GM18951 (cell line): ENCODE measurements around the gene EXPH5.

Source experiments
- POLR2A ChIP-seq: IDR thresholded peaks from 4 replicates; pipeline ENCODE4 v1.6.1; 2011; ENCODE audit warnings: mild to moderate bottlenecking; ENCODE audit not compliant: insufficient read length, insufficient read depth; ENCODE audit errors: extremely low read depth
- in situ Hi-C: fragments of 300-500 bp; cut with MboI; formaldehyde crosslinking; loops from one replicate; pipeline ENCODE4 v1.12.0; 2022; ENCODE audit warnings: low sequenced_read_pairs, mixed read lengths, inconsistent platforms; ENCODE audit not compliant: unreplicated experiment

Gene EXPH5

DNA sequence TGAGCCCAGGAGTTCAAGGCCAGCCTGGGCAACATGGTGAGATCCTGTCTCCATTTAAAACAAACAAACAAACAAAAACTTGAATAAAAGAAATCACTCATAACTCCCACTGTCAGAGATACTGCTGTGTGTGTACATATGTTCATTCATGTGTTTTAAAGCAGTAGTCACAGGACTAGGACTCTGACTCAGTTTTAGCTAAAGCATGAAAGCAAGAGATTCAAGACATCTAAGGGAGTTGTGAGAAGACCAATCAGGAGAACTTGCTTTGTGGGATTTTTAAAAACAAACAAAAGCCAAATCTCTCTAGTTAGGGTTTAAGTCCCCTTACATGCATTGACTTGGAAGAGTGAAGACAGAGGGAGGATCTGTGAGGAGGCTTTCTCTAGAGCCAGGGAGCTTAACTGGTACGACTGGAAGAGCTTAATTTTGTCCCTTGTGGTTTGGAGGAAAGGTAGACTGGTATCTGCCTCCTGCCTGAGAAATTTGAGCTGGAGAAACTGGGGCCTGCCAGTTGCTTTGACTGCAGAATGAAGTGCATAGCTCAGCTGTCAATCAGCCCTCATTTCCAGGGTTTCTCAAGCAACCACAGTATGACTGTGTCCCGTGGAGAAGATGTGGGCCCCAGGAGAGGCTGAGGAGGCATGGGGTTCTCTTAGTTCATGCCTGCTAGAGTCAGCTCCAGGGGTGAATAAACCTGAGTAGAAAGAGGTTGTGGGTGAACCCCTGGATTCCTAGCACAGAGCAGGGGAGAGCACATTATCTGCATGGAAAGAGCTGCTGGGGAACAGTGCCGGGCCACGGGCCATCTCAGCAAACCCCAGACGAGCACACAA, 30.6 kb downstream of the EXPH5 start:
- TF ChIP-seq POLR2A, result no peak
- in situ Hi-C loops, result no loop called here

DNA sequence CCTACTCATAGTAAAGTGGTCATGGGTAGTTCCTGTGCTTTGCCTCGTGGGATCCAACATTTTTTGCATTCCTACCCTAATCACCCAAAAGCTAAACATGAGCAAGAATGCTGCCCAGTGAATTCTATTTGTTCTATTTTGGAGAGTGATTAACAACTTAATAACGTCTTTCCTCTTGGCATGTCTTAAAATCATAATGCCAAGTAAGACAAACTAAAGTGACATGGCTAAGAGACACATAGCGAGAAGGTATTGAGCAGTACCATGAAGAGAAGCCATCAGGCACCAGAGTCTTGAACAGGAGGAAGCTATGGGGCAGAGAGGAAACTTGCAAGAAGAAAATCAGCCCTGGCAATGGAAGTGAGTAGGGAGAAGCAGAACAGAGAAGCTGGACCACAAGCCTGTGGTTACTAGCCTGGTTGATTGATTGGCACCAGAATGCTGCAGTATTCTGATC, 32.0 kb downstream of the EXPH5 start:
- TF ChIP-seq POLR2A, result no peak
- in situ Hi-C loops, result no loop called here

DNA sequence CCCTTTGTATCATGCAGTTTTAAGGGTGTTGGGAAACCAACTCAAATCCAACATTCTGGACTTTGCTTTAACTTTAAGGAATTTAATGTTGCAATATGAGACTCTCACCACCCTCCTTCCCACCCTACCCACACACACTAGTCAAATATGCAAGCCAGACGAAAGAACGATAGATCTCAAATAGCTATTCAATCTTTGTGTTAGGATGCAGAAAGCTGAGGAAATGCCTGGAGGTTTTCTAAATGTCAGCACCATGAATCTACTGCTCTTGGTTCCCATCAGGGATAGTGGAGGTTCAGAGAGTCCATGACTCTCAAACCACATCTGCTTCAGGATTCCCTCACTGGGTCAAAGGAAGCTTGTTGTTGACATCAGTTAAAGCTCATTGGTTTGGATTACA, 33.7 kb downstream of the EXPH5 start:
- TF ChIP-seq POLR2A, result no peak
- in situ Hi-C loops, result no loop called here

DNA sequence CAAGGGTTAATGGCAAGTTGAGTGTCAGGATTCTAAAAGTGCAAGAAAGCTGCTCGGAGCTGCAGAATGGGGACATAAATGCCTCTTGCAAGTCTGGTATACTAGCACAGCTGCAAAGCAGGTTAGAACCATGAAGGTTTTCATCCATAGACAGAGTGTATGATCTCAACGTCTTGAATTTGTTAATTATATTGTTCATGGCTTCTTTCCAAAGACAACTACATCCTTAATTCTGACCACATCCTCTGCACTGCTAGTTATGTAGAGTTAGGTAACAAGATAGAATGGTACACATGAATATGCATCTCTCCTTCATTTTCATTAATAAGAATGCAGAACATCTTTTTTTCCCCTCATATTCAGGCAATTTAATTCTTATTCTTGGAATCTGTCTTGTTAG, 34.2 kb downstream of the EXPH5 start:
- in situ Hi-C loops, result no loop called here
- no peak for TF ChIP-seq POLR2A

DNA sequence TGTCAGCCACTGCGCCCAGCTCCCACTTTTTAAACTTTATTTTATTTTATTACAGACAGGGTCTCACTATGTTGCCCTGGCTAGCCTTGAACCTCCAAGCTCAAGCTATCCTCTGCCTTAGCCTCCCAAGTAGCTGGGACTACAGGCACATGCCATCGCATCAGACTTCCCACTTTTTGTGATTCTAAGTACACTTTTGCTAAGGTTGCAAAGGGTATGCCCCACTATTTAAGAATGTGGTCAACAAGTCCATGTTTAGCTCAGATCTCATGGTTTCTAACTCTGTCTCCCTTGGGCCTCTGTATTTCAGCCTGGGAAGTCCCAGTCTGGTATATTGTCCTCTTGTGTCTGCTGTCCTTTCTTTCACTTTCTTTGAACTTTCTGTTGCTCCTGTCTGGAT, 35.3 kb downstream of the EXPH5 start:
- in situ Hi-C loops, result no loop called here
- no peak for TF ChIP-seq POLR2A

DNA sequence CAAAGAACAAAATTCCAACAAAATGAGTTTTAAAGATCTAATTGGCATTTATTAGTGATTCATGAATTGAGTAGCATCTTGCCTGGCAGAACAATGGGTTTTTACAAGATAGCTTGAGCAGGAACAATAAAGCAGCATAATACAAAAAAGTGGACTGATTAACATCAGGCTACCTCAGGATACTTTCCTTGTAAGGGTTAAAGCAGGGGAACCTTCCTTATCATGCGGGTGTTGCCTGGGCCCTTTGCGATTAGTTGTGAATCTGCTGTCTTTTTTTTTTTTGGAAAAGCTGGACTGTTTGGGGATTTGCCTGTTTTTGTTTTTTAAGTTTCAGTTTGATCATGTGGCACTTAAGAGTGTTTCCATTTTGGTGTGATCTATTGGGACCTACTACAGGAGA, 37.5 kb downstream of the EXPH5 start:
- in situ Hi-C loops, result no loop called here
- TF ChIP-seq POLR2A, result no peak

DNA sequence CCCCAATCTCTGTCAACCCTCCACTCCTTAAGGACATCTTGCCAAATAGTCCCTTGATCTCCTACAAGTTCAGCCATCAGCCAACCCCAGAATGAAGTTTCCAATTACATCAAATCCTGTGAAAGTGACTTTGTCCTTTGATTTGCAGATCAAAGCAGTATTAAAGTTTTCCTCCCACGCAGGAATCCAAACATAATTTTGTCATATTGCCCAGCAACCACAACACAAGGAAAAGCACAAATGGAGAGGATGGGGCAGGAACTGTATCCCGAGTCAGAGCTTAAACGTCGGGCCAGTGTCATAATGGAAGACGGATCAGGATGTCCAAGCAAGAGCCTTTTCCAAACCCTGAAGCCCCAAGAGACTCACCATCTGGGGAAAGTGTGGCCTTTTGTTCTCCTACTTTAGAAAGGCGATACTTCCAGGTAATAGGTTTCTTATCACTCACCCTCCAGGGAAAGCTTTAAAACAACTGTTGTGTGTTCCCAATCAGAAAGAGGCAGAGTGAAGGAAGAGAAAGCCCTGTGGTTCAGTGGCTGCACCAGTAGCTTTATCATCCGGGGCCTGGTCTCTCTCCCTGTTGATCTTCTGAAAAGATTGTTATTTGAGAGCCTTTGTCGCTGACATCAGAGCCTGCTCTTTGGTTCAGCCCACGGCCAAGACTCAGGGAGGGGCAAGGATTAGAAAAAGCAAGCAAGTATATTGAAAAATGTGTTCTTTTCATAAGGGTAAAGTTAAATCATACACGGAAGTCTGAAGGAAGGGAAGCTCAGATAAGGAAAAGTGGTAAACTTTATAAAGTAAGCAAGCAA, 41.7 kb downstream of the EXPH5 start:
- in situ Hi-C loops, result no loop called here
- TF ChIP-seq POLR2A, result no peak

DNA sequence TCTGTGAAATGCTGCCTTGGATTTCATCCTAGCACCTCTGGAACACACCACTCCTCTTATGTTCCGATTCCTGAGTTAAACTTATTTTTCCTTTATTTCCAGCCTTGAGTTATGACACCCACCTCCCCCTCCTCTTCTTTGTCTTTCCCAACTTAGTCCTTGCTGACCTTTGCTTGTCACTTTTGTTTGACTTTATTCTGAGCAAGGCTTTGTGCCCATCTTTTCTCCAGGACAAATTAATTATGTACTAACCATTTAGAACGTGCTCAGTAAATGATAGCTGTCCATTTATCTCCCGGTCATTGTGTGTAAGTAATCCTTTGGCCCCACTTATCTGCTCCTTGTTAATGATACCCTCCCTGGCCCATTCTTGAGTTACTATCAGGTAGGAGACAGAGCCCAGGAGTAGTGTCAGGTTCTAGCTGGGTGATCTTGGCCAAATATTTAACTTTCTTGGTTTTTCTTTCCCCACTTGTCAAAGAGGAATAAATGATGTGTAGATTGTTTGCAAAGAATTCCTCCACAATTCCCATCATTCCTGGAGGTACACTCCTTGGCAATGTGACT, 44.2 kb downstream of the EXPH5 start:
- no peak for TF ChIP-seq POLR2A
- in situ Hi-C loops, result no loop called here

DNA sequence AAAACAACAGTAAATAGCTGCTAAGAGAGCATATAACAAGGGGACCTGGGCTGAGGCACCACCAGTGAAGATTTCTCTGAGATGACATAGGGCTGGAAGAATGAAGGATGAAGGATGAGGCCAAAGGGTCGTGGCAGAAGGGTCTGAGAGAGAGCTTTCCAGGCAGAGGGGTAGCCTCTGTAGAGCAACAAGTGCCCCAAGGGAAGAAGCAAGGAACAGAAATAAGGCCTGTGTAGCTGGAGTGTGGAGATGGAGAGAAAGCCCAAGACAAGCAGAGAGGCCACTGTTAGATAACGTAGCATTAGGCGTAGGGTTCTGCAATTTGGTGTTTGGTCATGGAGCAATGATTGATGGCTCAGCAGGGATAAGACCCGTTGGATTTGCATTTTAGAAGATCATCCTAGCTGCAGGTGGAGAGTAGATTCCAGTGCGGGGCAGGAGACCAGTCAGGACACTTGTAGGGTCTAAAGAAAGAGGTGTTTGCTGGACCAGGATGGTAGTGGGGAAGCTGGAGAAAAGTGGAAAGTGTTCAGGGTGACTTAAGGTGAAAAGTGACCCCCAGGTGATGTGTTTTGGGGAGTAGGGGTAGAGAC, 47.6 kb downstream of the EXPH5 start:
- TF ChIP-seq POLR2A, result no peak
- in situ Hi-C loops, result no loop called here

DNA sequence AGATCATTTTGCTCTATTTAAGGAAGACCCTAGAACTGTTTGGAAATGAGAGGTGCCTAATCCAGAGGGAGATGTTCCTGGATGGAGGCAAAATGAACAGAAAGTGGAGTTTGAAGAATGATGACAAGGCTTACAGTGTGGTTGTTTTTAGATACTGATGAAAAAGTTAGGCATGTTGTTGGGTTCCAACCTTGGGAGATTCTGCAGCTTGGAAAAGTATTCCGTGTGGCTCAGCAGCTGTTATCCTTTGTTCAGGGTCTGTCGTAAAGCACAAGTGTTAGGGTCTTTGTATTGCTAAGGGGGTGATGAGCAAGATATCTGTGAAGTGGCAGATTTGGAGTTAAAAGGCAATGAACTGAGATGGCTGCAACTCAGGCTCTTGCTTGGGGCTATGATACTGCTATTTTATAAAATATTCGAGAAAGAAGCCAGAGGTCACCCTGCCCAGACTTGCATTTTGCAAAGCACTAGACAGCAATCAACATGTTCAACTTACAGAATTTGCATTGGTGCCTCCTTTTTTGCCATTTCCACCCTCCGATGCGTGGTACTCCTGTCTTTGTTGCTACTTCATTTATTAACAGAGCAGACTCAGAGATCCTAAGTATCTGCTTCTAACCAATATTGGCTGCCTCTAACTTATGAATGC, 50.1 kb downstream of the EXPH5 start:
- in situ Hi-C loops, result no loop called here
- TF ChIP-seq POLR2A, result no peak

DNA sequence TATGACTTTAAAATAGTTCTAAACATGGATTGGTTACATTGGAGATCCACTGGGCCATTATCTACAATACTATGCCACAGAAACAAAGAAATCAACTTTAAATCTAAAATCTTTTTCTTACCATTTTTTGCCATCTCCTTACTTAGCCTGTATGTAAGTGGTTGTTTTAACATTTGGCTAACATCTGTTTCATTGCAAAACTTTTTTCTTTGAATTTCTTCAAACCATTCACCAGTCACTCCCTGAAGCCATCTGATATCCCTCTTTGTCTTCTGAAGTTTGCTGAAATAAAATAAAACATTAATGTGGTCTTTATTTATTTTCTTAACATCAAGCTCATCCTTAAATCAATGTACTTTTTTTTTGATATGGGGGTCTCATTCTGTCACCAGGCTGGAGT, 52.0 kb downstream of the EXPH5 start:
- no peak for TF ChIP-seq POLR2A
- in situ Hi-C loops, result no loop called here

DNA sequence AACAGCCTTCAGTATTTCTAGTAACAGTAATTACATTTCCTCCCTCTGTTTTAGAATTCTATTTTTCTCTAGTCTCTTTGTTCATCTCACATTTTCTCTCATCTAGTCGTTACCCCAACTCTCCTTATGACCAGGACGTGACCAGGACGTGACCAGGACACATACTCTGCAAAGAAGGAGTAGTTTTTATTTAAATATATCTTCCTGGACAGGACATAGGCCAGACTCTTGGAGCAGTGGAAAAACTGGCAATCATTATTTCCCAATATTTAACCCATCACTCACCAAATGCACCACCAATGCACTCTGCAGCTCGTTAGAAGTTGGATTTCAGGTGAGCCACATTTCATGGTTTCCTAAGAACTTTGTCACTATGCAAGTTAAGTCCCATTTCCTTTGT, 55.1 kb downstream of the EXPH5 start:
- in situ Hi-C loops, result no loop called here

DNA sequence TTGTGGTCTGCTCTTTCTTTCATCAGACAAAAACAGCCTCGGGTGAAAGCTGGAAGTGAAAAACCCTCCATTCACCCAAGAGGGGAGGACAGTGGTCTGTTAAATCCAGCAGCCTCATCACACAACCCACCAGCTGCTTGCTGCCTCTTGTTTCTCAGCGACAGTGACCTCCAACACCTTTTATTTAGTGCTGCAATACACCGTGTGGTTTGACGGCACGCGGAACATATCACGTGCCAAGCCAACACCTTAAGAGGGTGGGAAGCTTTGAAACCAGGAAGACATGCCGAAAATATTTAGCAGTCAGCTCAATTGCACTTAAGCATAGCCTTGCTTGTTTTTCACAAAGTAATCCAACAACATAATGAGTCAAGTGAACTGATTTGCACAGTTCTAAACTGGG, 55.5 kb downstream of the EXPH5 start:
- no peak for TF ChIP-seq POLR2A
- in situ Hi-C loops, result no loop called here

More for the DNA sequence above, 55.1 kb downstream of the EXPH5 start:
- TF ChIP-seq POLR2A, result no peak
